Gastrocnemius medialis (tissue), 4 donors: ENCODE data around the gene TMEM63C. TPM values are rescaled to one million over a fixed set of nuclear protein-coding genes. Genes with fewer than 3 reads are reported as not detected.

Source experiments
- ATAC-seq, 2 donors: fragments of 150-250 bp; one replicate each; pipeline ENCODE4 v1.9.1; 2016
- DNase-seq, 2 donors: peaks; one replicate each; pipeline ENCODE4 v3.0.0-alpha.2; 2019
- H3K27ac ChIP-seq, 4 donors: fragments of 200-600 bp; sonication (generic); 1 replicate in 1 of 4; 2 replicates in 3 of 4; pipeline ENCODE4 v1.5.1; 2016 to 2018; ENCODE audit warnings: mild to moderate bottlenecking in 2 of 4, moderate library complexity in 1 of 4
- H3K27me3 ChIP-seq, 3 donors: fragments of 200-600 bp; sonication (generic) in 2 of 3; 1 replicate in 1 of 3; 2 replicates in 2 of 3; pipeline versions ENCODE4 v1.5.1 to v1.6.0; 2016 to 2019; ENCODE audit warnings: mild to moderate bottlenecking in 1 of 3, moderate library complexity in 1 of 3
- H3K36me3 ChIP-seq, 2 donors: fragments of 200-600 bp; sonication (generic) in 1 of 2; one replicate each; pipeline ENCODE4 v1.5.1; 2017 to 2018
- H3K4me1 ChIP-seq, 2 donors: fragments of 200-600 bp; sonication (generic) in 1 of 2; one replicate each; pipeline ENCODE4 v1.5.1; 2016 to 2017; ENCODE audit warnings: mild to moderate bottlenecking in 2 of 2
- H3K4me3 ChIP-seq, 4 donors: fragments of 200-600 bp; sonication (generic) in 3 of 4; 1 replicate in 1 of 4; 2 replicates in 3 of 4; pipeline ENCODE4 v1.5.1; 2016 to 2019; ENCODE audit warnings: mild to moderate bottlenecking in 2 of 4
- H3K9me3 ChIP-seq, 3 donors: fragments of 200-600 bp; sonication (generic) in 2 of 3; 1 replicate in 1 of 3; 2 replicates in 2 of 3; pipeline ENCODE4 v1.5.1; 2016 to 2019
- CTCF ChIP-seq, 5 experiments: fragments of 450-650 bp in 3 of 5; fragments of 200-600 bp in 2 of 5; sonication (generic) in 2 of 5; IDR thresholded peaks in 4 of 5; conservative IDR thresholded peaks in 1 of 5; 1 replicate in 4 of 5; 2 replicates in 1 of 5; pipeline ENCODE4 v1.5.1; 2016 to 2019; ENCODE audit warnings: antibody characterized with exemption in 5 of 5, mild to moderate bottlenecking in 3 of 5, moderate library complexity in 3 of 5
- POLR2A ChIP-seq, 2 donors: fragments of 450-650 bp; IDR thresholded peaks; one replicate each; pipeline ENCODE4 v1.6.1; 2017; ENCODE audit warnings: antibody characterized with exemption in 2 of 2, mild to moderate bottlenecking in 2 of 2, moderate library complexity in 2 of 2
- in situ Hi-C, 4 donors: fragments of 200-750 bp; cut with MboI; loops; one replicate each; pipeline versions ENCODE4 v1.15.0 to v1.8.0; 2017; ENCODE audit warnings: low sequenced_read_pairs in 4 of 4
- intact Hi-C: fragments of 100-400 bp; cut with DNase I; formaldehyde crosslinking; loops from one replicate; pipeline ENCODE4 v1.15.1; 2023; ENCODE audit warnings: low total_unique reads
- total RNA-seq, 4 donors: library from RNA; depleted of rRNA; stranded (reverse); fragments of >200 nt; gene quantifications; one replicate each; pipeline versions ENCODE4 v1.1.0 to v1.2.3, GENCODE V29; 2016

Gene TMEM63C
- total RNA-seq, 4 donors from 2014 or later, result 0.05 TPM; not detected in 2

- no peaks in the 10 kb centered on the region for H3K4me1 ChIP-seq
- TF ChIP-seq POLR2A (IDR thresholded peaks at IDR 0.05) (no peak), CTCF (IDR thresholded peaks at IDR 0.05 in 4 of 5, conservative IDR thresholded peaks at IDR 0.05 in 1 of 5) (no peak)
- peaks cover 3 to 20% (median 15%) of the 10 kb centered on the region in 3 donors for H3K27me3 ChIP-seq
- no peak for ATAC-seq
- intact Hi-C loops (no loop called here), in situ Hi-C loops (no loop called here)
- H3K27ac ChIP-seq, result no peak overlapping the region
- no peak overlapping the region for H3K4me3 ChIP-seq
- H3K36me3 ChIP-seq, result no peaks in the 10 kb centered on the region
- no peak for DNase-seq
- no peaks in the 10 kb centered on the region for H3K9me3 ChIP-seq
These were observed 32.9 kb upstream of the TMEM63C start for GRCh38 chr14:77148510-77149231.

- TF ChIP-seq CTCF (IDR thresholded peaks at IDR 0.05 in 4 of 5, conservative IDR thresholded peaks at IDR 0.05 in 1 of 5) (peak in 2 of 5 experiments; percentile 10 to 27), POLR2A (IDR thresholded peaks at IDR 0.05) (no peak)
- Histone ChIP-seq H3K27ac (no peak overlapping the region), H3K36me3 (no peaks in the 10 kb centered on the region), H3K27me3 (peaks cover 0 to 14% (median 8%) of the 10 kb centered on the region in 3 donors), H3K9me3 (no peaks in the 10 kb centered on the region), H3K4me1 (peaks cover 0 to 5% of the 10 kb centered on the region in 2 donors), H3K4me3 (no peak overlapping the region)
- in situ Hi-C loops, result no loop called here
- intact Hi-C loops, result no loop called here
- ATAC-seq (no peak), DNase-seq (no peak)
These were observed 30.4 kb upstream of the TMEM63C start for GRCh38 chr14:77151245-77151644.

- no peak for TF ChIP-seq POLR2A (IDR thresholded peaks at IDR 0.05)
- no peak for TF ChIP-seq CTCF (IDR thresholded peaks at IDR 0.05 in 4 of 5, conservative IDR thresholded peaks at IDR 0.05 in 1 of 5)
- Histone ChIP-seq H3K4me3 (no peak overlapping the region), H3K27me3 (peaks cover 0 to 6% (median 0%) of the 10 kb centered on the region in 3 donors), H3K4me1 (peaks cover 0 to 5% of the 10 kb centered on the region in 2 donors), H3K36me3 (no peaks in the 10 kb centered on the region), H3K9me3 (no peaks in the 10 kb centered on the region), H3K27ac (no peak overlapping the region)
- in situ Hi-C loops, result no loop called here
- ATAC-seq (no peak), DNase-seq (no peak)
- intact Hi-C loops, result no loop called here
These were observed 29.5 kb upstream of the TMEM63C start for GRCh38 chr14:77151918-77152588.

GRCh38 chr14:77153802-77154201 is 27.8 kb upstream of the TMEM63C start:
- H3K4me1 ChIP-seq, result peaks cover 8 to 9% of the 10 kb centered on the region in 2 donors
- intact Hi-C loops, result no loop called here
- no peak for DNase-seq
- no peak for ATAC-seq
- H3K4me3 ChIP-seq, result no peak overlapping the region
- peaks cover 0 to 3% (median 0%) of the 10 kb centered on the region in 3 donors for H3K27me3 ChIP-seq
- no peaks in the 10 kb centered on the region for H3K36me3 ChIP-seq
- H3K9me3 ChIP-seq, result no peaks in the 10 kb centered on the region
- TF ChIP-seq POLR2A (IDR thresholded peaks at IDR 0.05) (no peak), CTCF (IDR thresholded peaks at IDR 0.05 in 4 of 5, conservative IDR thresholded peaks at IDR 0.05 in 1 of 5) (no peak)
- in situ Hi-C loops, result no loop called here
- no peak overlapping the region for H3K27ac ChIP-seq
